Activated gamma-delta T cell (primary cell): Measurements from ENCODE around the gene NYAP2.

ENCODE experiments used
- DNase-seq: peaks from one replicate; lab custom pipeline; 2025; lab: John Stamatoyannopoulos, UW

The NYAP2 gene

GRCh38 chr2:225559072-225559415 lies 159.5 kb downstream of the NYAP2 start:
- DNase-seq, result no peak

DNA sequence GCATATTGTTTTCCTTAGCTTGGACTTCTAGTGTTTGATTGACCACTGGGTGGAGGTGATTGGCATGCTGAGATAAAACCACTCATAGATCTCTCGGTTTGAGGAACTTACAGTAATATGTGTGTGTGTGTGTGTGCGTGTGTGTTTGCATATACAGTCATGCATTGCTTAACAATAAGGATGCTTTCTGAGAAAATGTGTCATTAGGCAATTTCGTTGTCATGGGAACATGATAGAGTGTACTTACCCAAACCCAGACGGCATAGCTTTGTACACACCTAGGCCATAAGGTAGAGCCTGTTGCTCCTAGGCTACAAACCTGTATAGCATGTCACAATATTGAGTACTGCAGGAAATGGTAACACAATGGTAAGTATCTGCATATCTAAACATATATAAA lies 167.3 kb downstream of the NYAP2 start:
- DNase-seq, result no peak

DNA sequence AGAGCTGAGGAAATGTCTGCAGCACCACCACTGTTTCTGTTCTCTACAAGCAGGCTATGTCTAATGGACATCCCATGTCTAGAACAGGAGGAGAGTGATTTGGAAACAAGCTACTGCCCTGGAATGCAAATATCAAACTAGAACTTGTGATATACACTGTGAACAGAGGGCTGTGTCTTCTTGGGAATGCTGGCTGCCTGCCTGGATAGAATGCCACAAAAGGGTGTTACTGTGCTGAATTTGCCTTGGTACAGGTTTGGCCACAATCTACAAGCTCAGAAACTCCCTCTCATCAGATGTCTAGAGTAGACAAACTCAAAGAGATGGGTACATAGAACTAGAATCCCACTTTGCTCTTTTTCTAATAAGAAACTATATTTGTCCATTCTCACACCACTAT lies 170.5 kb downstream of the NYAP2 start:
- DNase-seq, result no peak

- no peak for DNase-seq
Observed at GRCh38 chr2:225573603-225574002, 174.1 kb downstream of the NYAP2 start.

DNA sequence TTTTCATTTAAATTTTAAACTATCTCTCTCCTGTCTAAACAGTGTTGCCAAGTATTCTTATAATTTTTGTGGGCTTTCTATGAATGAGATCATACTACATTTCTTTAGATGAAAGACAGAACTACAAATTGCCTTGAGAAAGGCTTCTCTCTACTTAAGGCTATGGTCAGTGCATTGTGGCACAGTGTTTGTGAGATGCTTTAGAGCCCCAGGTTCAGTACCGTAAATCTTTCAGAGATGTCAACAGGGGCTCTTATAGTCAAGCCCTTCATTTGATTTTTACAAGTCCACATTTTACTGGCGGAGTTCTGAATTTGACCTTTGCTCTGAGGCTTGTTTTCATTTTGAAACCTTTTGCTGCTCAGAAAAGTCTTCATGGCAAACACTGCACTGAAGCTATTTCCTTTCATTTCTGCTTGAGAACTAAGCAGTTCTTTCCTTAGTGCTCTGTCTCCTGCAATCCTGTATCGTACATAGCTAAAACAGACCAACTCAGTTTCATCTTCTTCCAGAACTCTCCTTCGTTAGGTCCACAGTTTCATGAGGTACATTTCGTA lies 175.2 kb downstream of the NYAP2 start:
- DNase-seq, result no peak

DNA sequence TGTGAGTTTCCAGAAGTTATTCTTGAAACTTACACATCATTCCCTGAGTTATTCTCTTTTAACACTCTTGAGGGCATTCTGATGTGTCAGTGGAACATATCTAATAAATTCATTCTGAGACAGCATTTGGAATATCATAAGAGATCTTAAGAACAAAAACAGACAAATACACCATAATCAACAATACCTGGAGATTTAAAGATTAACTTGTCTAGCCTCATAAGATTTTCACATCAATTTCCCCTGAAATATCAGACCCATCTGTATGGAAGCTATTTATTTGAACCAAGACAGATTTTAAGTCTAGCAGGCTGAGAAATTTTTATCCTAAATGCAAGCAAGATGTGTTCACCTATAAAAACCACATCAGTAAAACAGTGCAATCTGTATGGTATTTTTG lies 181.6 kb downstream of the NYAP2 start:
- DNase-seq, result no peak

DNA sequence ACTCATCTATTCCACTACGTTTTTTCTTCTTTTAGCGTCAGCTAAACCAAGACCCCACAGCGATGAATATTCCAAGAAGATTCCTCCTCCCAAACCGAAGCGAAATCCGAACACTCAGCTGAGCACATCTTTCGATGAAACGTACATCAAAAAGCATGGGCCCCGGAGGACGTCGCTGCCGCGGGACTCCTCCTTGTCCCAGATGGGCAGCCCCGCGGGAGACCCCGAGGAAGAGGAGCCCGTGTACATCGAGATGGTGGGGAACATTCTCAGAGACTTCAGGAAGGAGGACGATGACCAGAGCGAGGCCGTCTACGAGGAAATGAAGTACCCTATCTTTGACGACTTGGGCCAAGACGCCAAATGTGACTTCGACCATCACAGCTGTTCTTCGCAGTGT lies 182.4 kb downstream of the NYAP2 start:
- DNase-seq, result no peak

DNA sequence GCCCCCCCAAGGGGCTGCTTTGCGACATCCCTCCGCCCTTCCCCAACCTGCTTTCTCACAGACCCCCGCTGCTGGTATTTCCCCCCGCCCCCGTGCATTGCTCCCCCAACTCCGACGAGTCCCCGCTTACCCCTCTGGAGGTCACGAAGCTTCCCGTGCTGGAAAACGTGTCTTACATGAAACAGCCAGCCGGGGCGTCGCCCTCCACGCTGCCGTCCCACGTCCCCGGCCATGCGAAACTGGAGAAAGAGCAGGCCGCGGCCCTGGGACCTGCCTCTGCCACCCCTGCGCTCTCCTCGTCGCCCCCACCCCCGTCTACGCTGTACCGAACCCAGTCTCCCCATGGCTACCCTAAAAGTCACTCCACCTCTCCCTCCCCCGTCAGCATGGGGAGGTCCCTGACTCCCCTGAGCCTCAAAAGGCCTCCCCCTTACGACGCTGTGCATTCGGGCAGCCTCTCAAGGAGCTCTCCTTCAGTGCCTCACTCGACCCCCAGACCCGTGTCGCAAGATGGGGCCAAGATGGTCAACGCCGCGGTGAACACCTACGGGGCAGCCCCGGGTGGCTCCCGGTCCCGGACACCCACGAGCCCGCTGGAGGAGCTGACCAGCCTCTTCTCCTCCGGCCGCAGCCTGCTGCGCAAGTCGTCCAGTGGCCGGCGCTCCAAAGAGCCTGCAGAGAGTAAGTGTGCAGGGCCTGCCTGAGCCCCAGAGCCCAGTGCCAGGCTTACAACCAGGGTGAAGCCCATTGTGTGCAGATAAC lies 183.0 kb downstream of the NYAP2 start:
- DNase-seq, result no peak

GRCh38 chr2:225584796-225585195 lies 185.3 kb downstream of the NYAP2 start:
- no peak for DNase-seq

DNA sequence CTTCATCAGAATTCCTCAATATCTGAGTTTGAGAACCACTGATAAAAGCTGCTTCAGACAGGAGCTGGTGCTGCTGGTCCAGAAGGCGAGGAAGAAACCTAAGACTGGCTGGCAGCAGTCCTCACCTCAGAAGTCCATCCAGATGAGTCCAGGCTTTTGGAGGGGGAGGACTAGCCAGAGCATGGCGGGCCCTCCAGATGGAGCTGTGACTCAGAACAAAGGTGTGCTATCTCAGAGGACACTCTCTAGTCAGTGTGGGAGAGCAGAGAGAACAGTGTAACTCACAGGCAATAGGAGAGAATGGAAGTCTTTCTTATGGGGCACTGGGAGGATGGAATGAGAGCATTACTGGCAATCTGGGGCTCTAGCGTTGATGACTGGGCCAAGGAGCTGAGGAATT lies 191.4 kb downstream of the NYAP2 start:
- DNase-seq, result no peak

DNA sequence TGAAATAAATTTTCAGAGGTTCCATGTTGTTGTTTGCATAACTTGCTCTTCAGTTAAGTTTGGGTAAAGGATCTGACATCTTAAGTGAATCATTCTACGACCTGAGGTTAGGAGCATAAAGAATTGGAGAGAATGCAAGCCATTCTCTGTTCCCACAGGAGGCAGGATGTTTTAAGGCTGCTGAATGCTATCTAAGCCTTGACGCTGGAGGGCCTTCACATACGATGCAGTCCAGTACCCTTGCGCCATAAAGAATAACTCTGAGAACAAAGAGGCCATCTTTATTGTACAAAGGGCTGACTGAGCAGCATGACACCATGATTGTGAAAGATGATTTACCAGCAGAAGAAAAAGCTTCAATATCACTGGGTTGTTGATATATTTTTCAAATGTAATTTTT lies 198.4 kb downstream of the NYAP2 start:
- DNase-seq, result no peak

- DNase-seq, result no peak
Observed at GRCh38 chr2:225598426-225598825, 198.9 kb downstream of the NYAP2 start.

- DNase-seq, result no peak
Observed at GRCh38 chr2:225598897-225599296, 199.4 kb downstream of the NYAP2 start.

DNA sequence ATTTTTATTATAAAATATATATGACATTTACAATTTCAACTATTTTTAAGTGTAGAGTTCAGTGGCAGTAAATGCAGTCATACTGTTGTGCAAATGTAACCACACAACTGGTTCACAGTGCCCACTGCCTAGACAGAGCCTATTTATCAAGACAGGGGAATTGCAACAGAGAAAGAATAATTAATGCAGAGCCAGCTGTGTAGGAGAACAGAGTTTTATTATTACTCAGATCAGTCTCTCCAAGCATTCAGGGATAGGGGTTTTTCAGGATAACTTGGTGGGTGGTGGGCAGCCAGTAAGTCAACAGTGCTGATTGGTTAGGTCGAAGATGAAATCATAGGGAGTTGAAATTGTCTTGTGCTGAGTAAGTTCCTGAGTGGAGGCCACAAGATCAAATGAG lies 200.3 kb downstream of the NYAP2 start:
- DNase-seq, result no peak

GRCh38 chr2:225600444-225600843 lies 200.9 kb downstream of the NYAP2 start:
- DNase-seq, result no peak

DNA sequence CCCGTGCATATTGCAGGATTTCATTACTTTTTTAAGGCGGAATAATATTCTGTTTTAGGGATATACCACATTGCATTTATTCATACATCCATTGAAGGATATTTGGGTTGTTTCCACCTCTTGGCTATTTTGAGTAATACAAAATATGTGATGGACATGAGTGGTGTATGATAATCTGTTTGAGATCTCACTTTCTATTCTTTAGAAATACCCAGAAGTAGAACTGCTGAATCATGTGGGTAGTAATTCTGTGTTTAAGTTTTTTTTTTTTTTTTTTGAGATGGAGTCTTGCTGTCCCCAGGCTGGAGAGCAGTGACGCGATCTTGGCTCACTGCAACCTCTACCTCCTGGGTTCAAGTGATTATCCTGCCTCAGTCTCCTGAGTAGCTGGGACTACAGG lies 201.4 kb downstream of the NYAP2 start:
- DNase-seq, result no peak

DNA sequence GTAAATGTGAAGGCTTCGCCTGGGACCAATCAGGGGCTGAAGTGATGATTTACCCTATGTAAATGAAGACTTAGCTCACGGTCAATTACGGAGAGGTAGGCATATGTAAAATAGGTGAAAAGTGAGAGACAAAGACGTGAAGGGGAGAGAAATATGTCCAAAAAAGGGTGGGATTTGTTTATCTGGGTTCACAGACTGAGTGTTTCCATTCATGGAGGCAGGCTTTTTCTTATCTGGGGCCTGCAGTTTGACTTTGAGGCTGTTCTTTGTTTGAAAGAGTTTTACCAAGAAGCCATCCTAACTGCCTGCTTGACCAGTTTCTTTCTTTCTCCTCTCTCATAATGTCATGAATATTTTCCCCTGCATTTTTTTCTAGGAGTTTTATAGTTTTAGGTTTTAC lies 202.7 kb downstream of the NYAP2 start:
- no peak for DNase-seq

DNA sequence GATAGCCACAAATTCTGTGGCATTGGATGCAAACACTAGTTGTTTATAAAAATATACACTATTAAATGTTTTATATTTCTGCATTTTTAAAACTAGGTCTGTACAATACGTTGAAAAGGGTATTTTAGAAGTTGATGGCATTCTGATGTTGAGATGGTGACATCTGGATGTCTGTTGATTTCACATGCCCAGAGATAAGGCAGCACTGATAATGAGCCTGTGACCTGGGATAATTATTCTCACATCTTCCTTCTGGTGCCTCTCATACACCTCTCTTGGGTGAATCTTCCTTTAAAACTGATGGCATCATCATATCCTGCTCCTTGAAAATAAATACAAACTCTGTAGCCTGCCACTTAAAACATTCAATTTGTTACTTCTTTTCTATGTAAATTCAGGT lies 208.6 kb downstream of the NYAP2 start:
- no peak for DNase-seq

DNA sequence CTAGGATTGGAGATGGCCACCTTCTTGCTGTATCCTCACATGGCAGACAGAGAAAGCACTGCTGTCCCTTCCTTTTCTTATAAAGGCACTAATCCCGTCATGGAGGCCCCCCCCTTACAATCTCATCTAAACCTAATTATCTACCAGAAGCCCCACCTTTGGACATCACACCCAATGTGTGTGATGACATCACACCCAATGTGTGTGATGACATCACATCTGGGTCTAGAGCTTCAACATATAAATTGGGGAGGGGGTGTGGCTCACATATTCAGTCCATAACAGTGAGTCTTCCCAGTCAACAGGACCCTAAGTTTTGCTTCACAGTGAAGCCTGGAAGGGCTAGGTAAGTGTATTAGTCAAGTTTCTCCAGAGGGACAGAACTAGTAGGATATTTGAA lies 213.1 kb downstream of the NYAP2 start:
- no peak for DNase-seq

DNA sequence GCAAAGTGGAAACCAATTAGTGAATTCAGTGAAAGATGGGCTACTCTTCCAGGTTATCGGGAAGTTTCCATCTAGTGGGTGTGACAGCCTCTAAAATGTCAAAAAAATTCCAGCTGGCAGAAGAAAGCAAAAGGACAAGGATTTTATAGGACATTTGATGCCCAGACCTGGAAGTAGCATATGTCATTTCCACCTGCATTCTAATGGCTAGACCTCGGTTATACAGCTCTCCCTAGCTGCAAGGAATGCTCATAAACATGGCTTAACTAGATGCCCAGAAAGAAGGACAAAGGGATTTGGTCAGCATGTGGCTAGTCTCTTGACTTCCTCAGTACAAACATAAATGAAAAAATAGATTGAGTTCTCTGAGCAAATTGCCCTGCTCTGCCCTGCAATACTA lies 215.4 kb downstream of the NYAP2 start:
- DNase-seq, result no peak

DNA sequence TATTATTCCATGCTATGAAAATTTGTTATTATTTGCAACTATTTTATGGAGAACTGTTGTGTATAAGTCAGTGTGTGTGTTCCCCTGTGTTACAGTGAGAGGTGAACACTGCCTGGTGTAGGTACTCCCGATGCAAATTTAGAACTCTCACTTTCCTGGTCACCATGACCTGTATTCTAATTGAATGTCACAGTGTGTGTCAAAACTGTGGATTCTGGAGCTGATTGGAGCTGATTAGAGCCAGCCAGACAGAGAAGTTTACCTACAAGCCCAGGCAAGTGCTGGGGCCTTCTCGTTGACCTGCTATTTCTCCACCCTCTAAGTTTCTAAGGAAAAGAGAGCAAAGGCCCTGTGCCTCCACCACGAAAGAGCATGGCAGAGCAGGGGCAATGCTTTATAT lies 216.0 kb downstream of the NYAP2 start:
- DNase-seq, result no peak

GRCh38 chr2:225616372-225616771 lies 216.9 kb downstream of the NYAP2 start:
- DNase-seq, result no peak

GRCh38 chr2:225616848-225617247 lies 217.3 kb downstream of the NYAP2 start:
- DNase-seq, result no peak

DNA sequence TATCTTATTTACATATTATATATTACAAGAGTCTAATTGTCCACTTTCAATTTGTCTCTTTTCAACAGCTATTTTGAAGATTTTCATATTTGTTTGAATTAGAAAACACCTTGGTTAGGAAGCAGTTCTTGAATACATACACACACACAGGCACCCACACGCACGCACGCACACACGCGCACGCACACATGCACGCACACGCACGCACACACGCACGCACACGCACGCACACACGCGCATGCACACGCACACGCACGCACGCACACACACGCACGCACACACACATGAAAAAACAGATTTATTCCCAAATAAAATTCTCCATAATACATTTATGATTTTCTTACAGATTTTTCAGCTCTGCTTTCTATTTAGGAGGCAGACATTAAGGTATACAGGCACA lies 220.7 kb downstream of the NYAP2 start:
- no peak for DNase-seq
